IMR-90 (cell line): ENCODE results near the gene GGA2. TPM values are rescaled to one million over a fixed set of nuclear protein-coding genes. Genes with fewer than 3 reads are reported as not detected.

Source experiments
- ATAC-seq: fragments of 200-7000 bp; cut with Tn5 transposase; 2 replicates; pipeline ENCODE4 v1.9.1; 2020; ENCODE audit warnings: low read depth, mild to moderate bottlenecking, moderate library complexity
- BruUV-seq: library from RNA; stranded (reverse); fragments of 400-500 nt; replicated peaks from 2 replicates; lab custom pipeline; 2021; lab: Mats Ljungman, UMichigan
- CTCF ChIA-PET: fragments of 300-600 bp; formaldehyde crosslinking; extraction: SDS; loops from one replicate; lab custom pipeline; 2021; ENCODE audit warnings: antibody characterized with exemption; lab: Yijun Ruan, JAX
- POLR2A ChIA-PET: fragments of 300-600 bp; sonication (Branson Sonifier 250); formaldehyde crosslinking; loops from one replicate; lab custom pipeline; 2022; ENCODE audit warnings: antibody characterized with exemption; ENCODE audit not compliant: unreplicated experiment; lab: Charles Lee
- DNase-seq: peaks from one replicate; pipeline ENCODE4 v3.0.0; 2013
- H2AFZ ChIP-seq: replicated peaks from 2 replicates; pipeline ENCODE3; 2013; ENCODE audit warnings: low read length, mild to moderate bottlenecking; ENCODE audit not compliant: poor library complexity
- H2AK5ac ChIP-seq: 2 replicates; pipeline ENCODE4 v1.6.1; 2013; ENCODE audit warnings: low read depth, low read length, inconsistent platforms
- H2AK9ac ChIP-seq: replicated peaks from 2 replicates; pipeline ENCODE3; 2013; ENCODE audit warnings: mild to moderate bottlenecking, low read depth, low read length, moderate library complexity; ENCODE audit not compliant: poor library complexity
- H2BK120ac ChIP-seq: 2 replicates; pipeline ENCODE4 v1.6.1; 2013; ENCODE audit warnings: low read depth, low read length, inconsistent platforms
- H2BK15ac ChIP-seq: 3 replicates; pipeline ENCODE4 v1.6.1; 2013; ENCODE audit warnings: low read depth, low read length, inconsistent platforms
- H2BK20ac ChIP-seq: 2 replicates; pipeline ENCODE4 v1.6.1; 2013; ENCODE audit warnings: low read depth, mild to moderate bottlenecking, inconsistent platforms, low read length, moderate library complexity
- H2BK5ac ChIP-seq: 2 replicates; pipeline ENCODE4 v1.6.1; 2013; ENCODE audit warnings: mild to moderate bottlenecking, low read depth, low read length, inconsistent platforms; ENCODE audit not compliant: poor library complexity, severe bottlenecking
- H3K14ac ChIP-seq: replicated peaks from 2 replicates; pipeline ENCODE4 v1.6.1; 2013; ENCODE audit warnings: low read depth, low read length, inconsistent platforms
- H3K18ac ChIP-seq: 2 replicates; pipeline ENCODE4 v1.6.1; 2013; ENCODE audit warnings: low read depth, low read length, control low read depth
- H3K23ac ChIP-seq: 2 replicates; pipeline ENCODE4 v1.6.1; 2013; ENCODE audit warnings: low read depth, low read length, inconsistent platforms
- H3K27ac ChIP-seq: 2 replicates; pipeline ENCODE4 v1.5.1; 2013; ENCODE audit warnings: mild to moderate bottlenecking, control low read depth, low read length; ENCODE audit not compliant: insufficient read depth
- H3K27me3 ChIP-seq: 2 replicates; pipeline ENCODE4 v1.6.1; 2013; ENCODE audit warnings: low read length; ENCODE audit not compliant: control insufficient read depth, insufficient read depth
- H3K36me3 ChIP-seq: 2 replicates; pipeline ENCODE4 v1.6.1; 2013; ENCODE audit warnings: low read length, mixed read lengths; ENCODE audit not compliant: control insufficient read depth, insufficient read depth
- H3K4ac ChIP-seq: 2 replicates; pipeline ENCODE4 v1.6.1; 2013; ENCODE audit warnings: low read depth, low read length, inconsistent platforms
- H3K4me1 ChIP-seq: 2 replicates; pipeline ENCODE4 v1.6.1; 2013; ENCODE audit warnings: low read length, mixed read lengths; ENCODE audit not compliant: control insufficient read depth, insufficient read depth
- H3K4me2 ChIP-seq: 2 replicates; pipeline ENCODE4 v1.6.1; 2013; ENCODE audit warnings: low read depth, mild to moderate bottlenecking, control low read depth, low read length, moderate library complexity
- H3K4me3 ChIP-seq: 2 replicates; pipeline ENCODE4 v1.5.1; 2013; ENCODE audit warnings: low read depth, mild to moderate bottlenecking, control low read depth, low read length, moderate library complexity; ENCODE audit not compliant: insufficient read depth
- H3K56ac ChIP-seq: 2 replicates; pipeline ENCODE4 v1.6.1; 2013; ENCODE audit warnings: low read length, inconsistent platforms; ENCODE audit not compliant: insufficient read depth; ENCODE audit errors: extremely low read depth
- H3K79me1 ChIP-seq, 2 experiments: 2 replicates each; pipeline ENCODE4 v1.6.1; 2013; ENCODE audit warnings: low read length in 2 of 2, inconsistent platforms in 1 of 2, low read depth in 1 of 2
- H3K9ac ChIP-seq: 2 replicates; pipeline ENCODE4 v1.6.1; 2013; ENCODE audit warnings: low read depth, low read length, control low read depth
- H3K9me1 ChIP-seq: 2 replicates; pipeline ENCODE4 v1.6.1; 2013; ENCODE audit warnings: low read length, inconsistent platforms; ENCODE audit not compliant: insufficient read depth
- H3K9me3 ChIP-seq: 2 replicates; pipeline ENCODE4 v1.6.1; 2013; ENCODE audit warnings: low read length; ENCODE audit not compliant: control insufficient read depth, insufficient read depth
- H4K20me1 ChIP-seq: 2 replicates; pipeline ENCODE4 v1.6.1; 2013; ENCODE audit warnings: low read length, inconsistent platforms; ENCODE audit not compliant: insufficient read depth
- H4K5ac ChIP-seq: 2 replicates; pipeline ENCODE4 v1.6.1; 2013; ENCODE audit warnings: mild to moderate bottlenecking, low read depth, low read length, control low read depth
- H4K8ac ChIP-seq, 2 experiments: 2 replicates each; pipeline ENCODE4 v1.6.1; 2013; ENCODE audit warnings: low read depth in 2 of 2, low read length in 2 of 2, control low read depth in 1 of 2, inconsistent platforms in 1 of 2
- H4K91ac ChIP-seq: 2 replicates; pipeline ENCODE4 v1.6.1; 2013; ENCODE audit warnings: low read depth, low read length, inconsistent platforms; ENCODE audit not compliant: insufficient read depth
- BHLHE40 ChIP-seq: fragments of 150-350 bp; IDR thresholded peaks from 2 replicates; pipeline ENCODE4 v1.6.1; 2016; ENCODE audit warnings: mild to moderate bottlenecking, low read depth, low read length
- CEBPB ChIP-seq: IDR thresholded peaks from 2 replicates; pipeline ENCODE4 v1.6.1; 2012; ENCODE audit warnings: low read depth, low read length, improper control_type of control experiment
- FOS ChIP-seq: fragments of 150-350 bp; IDR thresholded peaks from 2 replicates; pipeline ENCODE4 v1.6.1; 2016; ENCODE audit warnings: low read depth, low read length
- MAFK ChIP-seq: IDR thresholded peaks from 2 replicates; pipeline ENCODE4 v1.6.1; 2012; ENCODE audit warnings: low read depth, low read length, improper control_type of control experiment
- MAZ ChIP-seq: IDR thresholded peaks from 2 replicates; pipeline ENCODE4 v1.6.1; 2012; ENCODE audit warnings: low read depth, mild to moderate bottlenecking, low read length, improper control_type of control experiment, moderate library complexity, borderline replicate concordance
- MXI1 ChIP-seq: IDR thresholded peaks from 2 replicates; pipeline ENCODE4 v1.6.1; 2012; ENCODE audit warnings: low read depth, mild to moderate bottlenecking, low read length, moderate library complexity, borderline replicate concordance
- NFE2L2 ChIP-seq: fragments of 150-350 bp; IDR thresholded peaks from 2 replicates; pipeline ENCODE4 v1.6.1; 2016; ENCODE audit warnings: low read depth, mild to moderate bottlenecking, low read length
- POLR2A ChIP-seq: IDR thresholded peaks from 2 replicates; pipeline ENCODE4 v1.6.1; 2012; ENCODE audit warnings: mild to moderate bottlenecking, low read depth, low read length
- RAD21 ChIP-seq: IDR thresholded peaks from 2 replicates; pipeline ENCODE4 v1.6.1; 2012; ENCODE audit warnings: low read length, improper control_type of control experiment
- RCOR1 ChIP-seq: IDR thresholded peaks from 2 replicates; pipeline ENCODE4 v1.6.1; 2012; ENCODE audit warnings: mild to moderate bottlenecking, low read length, improper control_type of control experiment; ENCODE audit not compliant: insufficient replicate concordance
- RFX5 ChIP-seq: IDR thresholded peaks from 2 replicates; pipeline ENCODE4 v1.8.0; 2012; ENCODE audit warnings: low read depth, mild to moderate bottlenecking, low read length, moderate library complexity
- SMC3 ChIP-seq: fragments of 150-350 bp; IDR thresholded peaks from 2 replicates; pipeline ENCODE4 v1.6.1; 2016; ENCODE audit warnings: low read depth, mild to moderate bottlenecking, antibody characterized with exemption, low read length, moderate library complexity
- WGBS, 2 experiments: methylation state at CpG; one replicate each; pipeline versions ENCODE4 v1.1.5 to v1.1.7; 2013; ENCODE audit warnings: missing lambda C conversion rate in 2 of 2; ENCODE audit not compliant: insufficient read length in 1 of 2; ENCODE audit errors: extremely low coverage in 2 of 2; 5-methylcytosine and 5-hydroxymethylcytosine counted together
- dilution Hi-C: fragments of 300-500 bp; cut with HindIII; formaldehyde crosslinking; loops from one replicate; pipeline ENCODE4 v1.14.3; 2018; ENCODE audit warnings: low sequenced_read_pairs; ENCODE audit not compliant: unreplicated experiment
- in situ Hi-C: fragments of 300-500 bp; cut with MboI; formaldehyde crosslinking; loops from 3 replicates; pipeline ENCODE4 v1.14.3; 2019; ENCODE audit warnings: low sequenced_read_pairs, inconsistent platforms, mixed read lengths
- intact Hi-C: fragments of 100-400 bp; cut with micrococcal nuclease; formaldehyde crosslinking; loops from 2 replicates; pipeline ENCODE4 v1.10.0; 2022
- polyA plus RNA-seq, 3 experiments: library from polyadenylated mRNA; depleted of rRNA; stranded (reverse); fragments of >200 nt; gene quantifications; 2 replicates each; pipeline ENCODE4 v1.2.3, GENCODE V29; 2012; ENCODE audit warnings: low replicate concordance in 1 of 3
- total RNA-seq: library from RNA; depleted of rRNA; stranded (reverse); fragments of >200 nt; gene quantifications from 2 replicates; pipeline ENCODE4 v1.2.3, GENCODE V29; 2012
- TF ChIP-seq, protein P1 (sequence below): fragments of 150-350 bp; IDR thresholded peaks from 2 replicates; pipeline ENCODE4 v1.6.1; 2016; ENCODE audit warnings: low read depth, mild to moderate bottlenecking, low read length, moderate library complexity, borderline replicate concordance
- TF ChIP-seq, protein P2 (sequence below): fragments of 150-350 bp; IDR thresholded peaks from 2 replicates; pipeline ENCODE4 v1.6.1; 2017; ENCODE audit warnings: mild to moderate bottlenecking, antibody characterized with exemption, low read length, low read depth
- TF ChIP-seq, protein P3 (sequence below): conservative IDR thresholded peaks from 2 replicates; pipeline ENCODE4 v1.5.1; 2012; ENCODE audit warnings: mild to moderate bottlenecking, low read depth, low read length, improper control_type of control experiment

Gene GGA2
- total and polyA plus RNA-seq, 2 of the 4 experiments (the other 2 are of a cell fraction) = 16.5 to 30.1 TPM

DNA sequence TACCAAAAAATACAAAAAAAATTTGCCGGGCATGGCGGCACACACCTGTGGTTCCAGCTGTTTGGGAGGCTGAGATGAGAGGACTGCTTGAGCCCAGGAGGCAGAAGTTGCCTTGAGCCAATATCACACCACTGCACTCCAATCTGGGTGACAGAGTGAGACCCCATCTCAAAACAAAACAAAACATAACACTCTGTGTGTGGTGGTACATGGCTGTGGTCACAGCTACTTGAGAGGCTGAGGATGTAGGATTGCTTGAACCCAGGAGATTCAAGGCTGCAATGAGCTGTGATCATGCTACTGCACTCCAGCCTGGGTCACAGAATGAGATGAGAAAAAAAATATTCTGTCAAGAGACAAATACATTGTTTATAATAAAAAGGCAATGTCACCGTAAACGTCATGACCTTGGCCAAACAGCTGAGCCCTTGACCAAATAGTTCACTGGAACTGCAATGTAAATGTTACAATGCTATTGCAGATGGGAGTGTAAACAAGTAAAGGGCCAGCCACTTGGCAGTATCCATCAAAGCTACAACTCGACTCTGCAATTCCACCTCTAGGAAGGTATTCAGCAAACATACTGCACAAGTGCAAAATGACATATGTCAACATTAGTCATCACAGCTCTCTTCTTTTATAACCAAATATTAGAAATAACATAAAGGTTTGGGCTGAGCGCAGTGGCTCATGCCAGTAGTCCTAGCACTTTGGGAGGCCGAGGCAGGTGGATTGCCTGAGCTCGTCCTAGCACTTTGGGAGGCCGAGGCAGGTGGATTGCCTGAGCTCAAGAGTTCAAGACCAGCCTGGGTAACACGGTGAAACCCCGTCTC is 29.9 kb upstream of the GGA2 start:
- Histone ChIP-seq H3K9me1 (peaks cover 6% of the 10 kb centered on the region), H3K4ac (no peak overlapping the region), H2BK120ac (no peak overlapping the region), H3K9me3 (no peaks in the 10 kb centered on the region), H2BK5ac (no peak overlapping the region), H3K4me1 (peaks cover 2% of the 10 kb centered on the region; the same call in 1 of the 2 replicates), H3K56ac (no peak overlapping the region), H2BK15ac (no peak overlapping the region), H3K79me1 (peaks cover 4 to 34% of the 10 kb centered on the region in 2 experiments; a peak in 3 of 4 replicates), H3K27me3 (no peaks in the 10 kb centered on the region), H2AK9ac (no peak overlapping the region), H2BK20ac (no peak overlapping the region), H4K8ac (no peak overlapping the region), H2AFZ (no peak overlapping the region), H4K5ac (no peak overlapping the region), H4K20me1 (no peaks in the 10 kb centered on the region; the same call in 1 of the 2 replicates), H3K36me3 (peaks cover 28% of the 10 kb centered on the region), H3K18ac (no peak overlapping the region), H2AK5ac (no peak overlapping the region), H3K14ac (no peak overlapping the region), H3K4me2 (no peak overlapping the region), H3K27ac (no peak overlapping the region), H3K4me3 (no peak overlapping the region), H3K23ac (no peak overlapping the region), H4K91ac (no peak overlapping the region), H3K9ac (no peak overlapping the region)
- dilution Hi-C loops (no loop called here), in situ Hi-C loops (no loop called here), intact Hi-C loops (no loop called here)
- ChIA-PET CTCF (interaction anchor here (0.7 kb wide), 1 partner anchor 34 kb away, joined by 4 read pairs; no protein-coding TSS in a partner anchor), POLR2A (no interaction called here)
- WGBS, 2 experiments = 100% methylated on average over 1 of the region's 11 CpGs; no CpG with 5 or more reads in 1 of the 2 experiments
- no TSS peak for BruUV-seq
- DNase-seq (no peak), ATAC-seq (no peak)
- TF ChIP-seq, protein P1, sequence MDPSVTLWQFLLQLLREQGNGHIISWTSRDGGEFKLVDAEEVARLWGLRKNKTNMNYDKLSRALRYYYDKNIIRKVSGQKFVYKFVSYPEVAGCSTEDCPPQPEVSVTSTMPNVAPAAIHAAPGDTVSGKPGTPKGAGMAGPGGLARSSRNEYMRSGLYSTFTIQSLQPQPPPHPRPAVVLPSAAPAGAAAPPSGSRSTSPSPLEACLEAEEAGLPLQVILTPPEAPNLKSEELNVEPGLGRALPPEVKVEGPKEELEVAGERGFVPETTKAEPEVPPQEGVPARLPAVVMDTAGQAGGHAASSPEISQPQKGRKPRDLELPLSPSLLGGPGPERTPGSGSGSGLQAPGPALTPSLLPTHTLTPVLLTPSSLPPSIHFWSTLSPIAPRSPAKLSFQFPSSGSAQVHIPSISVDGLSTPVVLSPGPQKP = no peak
- TF ChIP-seq SMC3 (no peak), MAFK (no peak), FOS (no peak), NFE2L2 (no peak), RAD21 (no peak), CEBPB (no peak), BHLHE40 (no peak), MXI1 (no peak), POLR2A (no peak), MAZ (no peak), RFX5 (no peak), RCOR1 (no peak)
- TF ChIP-seq, protein P2, sequence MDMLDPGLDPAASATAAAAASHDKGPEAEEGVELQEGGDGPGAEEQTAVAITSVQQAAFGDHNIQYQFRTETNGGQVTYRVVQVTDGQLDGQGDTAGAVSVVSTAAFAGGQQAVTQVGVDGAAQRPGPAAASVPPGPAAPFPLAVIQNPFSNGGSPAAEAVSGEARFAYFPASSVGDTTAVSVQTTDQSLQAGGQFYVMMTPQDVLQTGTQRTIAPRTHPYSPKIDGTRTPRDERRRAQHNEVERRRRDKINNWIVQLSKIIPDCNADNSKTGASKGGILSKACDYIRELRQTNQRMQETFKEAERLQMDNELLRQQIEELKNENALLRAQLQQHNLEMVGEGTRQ = no peak
- TF ChIP-seq, protein P3, sequence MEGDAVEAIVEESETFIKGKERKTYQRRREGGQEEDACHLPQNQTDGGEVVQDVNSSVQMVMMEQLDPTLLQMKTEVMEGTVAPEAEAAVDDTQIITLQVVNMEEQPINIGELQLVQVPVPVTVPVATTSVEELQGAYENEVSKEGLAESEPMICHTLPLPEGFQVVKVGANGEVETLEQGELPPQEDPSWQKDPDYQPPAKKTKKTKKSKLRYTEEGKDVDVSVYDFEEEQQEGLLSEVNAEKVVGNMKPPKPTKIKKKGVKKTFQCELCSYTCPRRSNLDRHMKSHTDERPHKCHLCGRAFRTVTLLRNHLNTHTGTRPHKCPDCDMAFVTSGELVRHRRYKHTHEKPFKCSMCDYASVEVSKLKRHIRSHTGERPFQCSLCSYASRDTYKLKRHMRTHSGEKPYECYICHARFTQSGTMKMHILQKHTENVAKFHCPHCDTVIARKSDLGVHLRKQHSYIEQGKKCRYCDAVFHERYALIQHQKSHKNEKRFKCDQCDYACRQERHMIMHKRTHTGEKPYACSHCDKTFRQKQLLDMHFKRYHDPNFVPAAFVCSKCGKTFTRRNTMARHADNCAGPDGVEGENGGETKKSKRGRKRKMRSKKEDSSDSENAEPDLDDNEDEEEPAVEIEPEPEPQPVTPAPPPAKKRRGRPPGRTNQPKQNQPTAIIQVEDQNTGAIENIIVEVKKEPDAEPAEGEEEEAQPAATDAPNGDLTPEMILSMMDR = no peak
